Tibial artery (tissue), 4 donors: ENCODE measurements around the gene SACM1L.
A peak's percentile ranks its signal among the peaks of the same experiment; 100 is the strongest.

Experiments used
- DNase-seq, 2 donors: peaks; one replicate each; pipeline ENCODE4 v3.0.0-alpha.2; 2019
- H3K27ac ChIP-seq, 2 donors: fragments of 200-600 bp; sonication (generic) in 1 of 2; 1 replicate in 1 of 2; 2 replicates in 1 of 2; pipeline ENCODE4 v1.5.1; 2018 to 2019; ENCODE audit warnings: mild to moderate bottlenecking in 1 of 2
- H3K27me3 ChIP-seq, 2 donors: fragments of 200-600 bp; sonication (generic) in 1 of 2; one replicate each; pipeline versions ENCODE4 v1.5.1 to v1.6.0; 2016 to 2019
- H3K36me3 ChIP-seq, 3 donors: fragments of 200-600 bp; sonication (generic) in 2 of 3; one replicate each; pipeline ENCODE4 v1.5.1; 2016 to 2019; ENCODE audit warnings: mild to moderate bottlenecking in 2 of 3
- H3K4me1 ChIP-seq, 4 donors: fragments of 200-600 bp; sonication (generic) in 2 of 4; 1 replicate in 3 of 4; 2 replicates in 1 of 4; pipeline ENCODE4 v1.5.1; 2016 to 2019
- H3K4me3 ChIP-seq, 2 donors: fragments of 200-600 bp; sonication (generic) in 1 of 2; 1 replicate in 1 of 2; 2 replicates in 1 of 2; pipeline ENCODE4 v1.5.1; 2018 to 2019; ENCODE audit warnings: mild to moderate bottlenecking in 2 of 2
- H3K9me3 ChIP-seq, 3 donors: fragments of 200-600 bp; sonication (generic) in 1 of 3; one replicate each; pipeline ENCODE4 v1.5.1; 2016 to 2019
- intact Hi-C: fragments of 100-400 bp; cut with DNase I; formaldehyde crosslinking; loops from one replicate; pipeline ENCODE4 v1.15.0; 2023; ENCODE audit warnings: low total_unique reads
- TF ChIP-seq, protein P1 (sequence below), 2 experiments: fragments of 200-600 bp in 1 of 2; fragments of 450-650 bp in 1 of 2; IDR thresholded peaks; one replicate each; pipeline ENCODE4 v1.5.1; 2017 to 2019; ENCODE audit warnings: antibody characterized with exemption in 2 of 2, mild to moderate bottlenecking in 1 of 2, moderate library complexity in 1 of 2

The SACM1L gene, protein sequence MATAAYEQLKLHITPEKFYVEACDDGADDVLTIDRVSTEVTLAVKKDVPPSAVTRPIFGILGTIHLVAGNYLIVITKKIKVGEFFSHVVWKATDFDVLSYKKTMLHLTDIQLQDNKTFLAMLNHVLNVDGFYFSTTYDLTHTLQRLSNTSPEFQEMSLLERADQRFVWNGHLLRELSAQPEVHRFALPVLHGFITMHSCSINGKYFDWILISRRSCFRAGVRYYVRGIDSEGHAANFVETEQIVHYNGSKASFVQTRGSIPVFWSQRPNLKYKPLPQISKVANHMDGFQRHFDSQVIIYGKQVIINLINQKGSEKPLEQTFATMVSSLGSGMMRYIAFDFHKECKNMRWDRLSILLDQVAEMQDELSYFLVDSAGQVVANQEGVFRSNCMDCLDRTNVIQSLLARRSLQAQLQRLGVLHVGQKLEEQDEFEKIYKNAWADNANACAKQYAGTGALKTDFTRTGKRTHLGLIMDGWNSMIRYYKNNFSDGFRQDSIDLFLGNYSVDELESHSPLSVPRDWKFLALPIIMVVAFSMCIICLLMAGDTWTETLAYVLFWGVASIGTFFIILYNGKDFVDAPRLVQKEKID

DNA sequence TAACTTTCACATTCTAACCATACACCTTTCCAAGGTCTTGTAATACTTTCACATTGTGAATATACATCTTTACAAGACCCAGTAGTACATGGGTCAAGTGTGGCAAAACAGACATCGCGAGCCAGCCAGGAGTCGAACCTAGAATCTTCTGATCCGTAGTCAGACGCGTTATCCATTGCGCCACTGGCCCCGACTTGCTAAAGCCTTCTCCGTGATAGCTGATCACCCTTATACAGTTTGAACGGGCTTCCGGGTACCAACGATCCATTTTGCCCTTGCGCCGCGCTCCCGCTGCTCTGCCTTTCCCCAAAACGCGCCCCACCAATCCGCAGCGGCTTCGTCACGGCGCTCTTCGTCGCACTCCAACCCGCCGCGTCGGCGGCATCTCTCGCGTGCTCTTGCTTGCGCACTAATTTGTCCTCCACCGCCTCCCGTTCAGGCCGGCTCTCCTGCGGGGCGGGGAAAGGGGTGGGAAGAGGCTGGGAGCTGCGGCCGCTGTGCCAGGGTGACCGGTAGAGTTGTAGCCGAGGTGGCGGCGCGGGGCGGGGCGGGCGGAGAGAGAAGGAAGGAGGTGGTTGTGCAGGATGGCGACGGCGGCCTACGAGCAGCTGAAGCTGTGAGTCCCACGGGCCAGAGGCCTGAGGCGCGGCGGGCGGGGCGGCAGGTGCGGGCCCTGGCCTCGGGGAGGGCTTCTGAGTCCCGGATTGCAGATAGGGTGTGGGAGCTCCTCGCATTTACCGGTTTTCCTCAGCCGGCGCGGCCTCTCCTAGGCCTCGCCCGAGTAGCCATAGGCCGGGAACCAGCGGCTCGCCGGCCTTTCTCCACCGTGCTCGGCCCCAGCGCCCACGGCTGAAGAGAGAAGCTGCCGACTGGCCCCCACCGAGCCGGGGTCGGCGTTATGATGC, at the start of gene SACM1L:
SACM1L (plus strand) TSS at position 515 of the 905 bp plus-strand sequence; CDS start at position 585, 70 bp downstream.
- TF ChIP-seq, protein P1, sequence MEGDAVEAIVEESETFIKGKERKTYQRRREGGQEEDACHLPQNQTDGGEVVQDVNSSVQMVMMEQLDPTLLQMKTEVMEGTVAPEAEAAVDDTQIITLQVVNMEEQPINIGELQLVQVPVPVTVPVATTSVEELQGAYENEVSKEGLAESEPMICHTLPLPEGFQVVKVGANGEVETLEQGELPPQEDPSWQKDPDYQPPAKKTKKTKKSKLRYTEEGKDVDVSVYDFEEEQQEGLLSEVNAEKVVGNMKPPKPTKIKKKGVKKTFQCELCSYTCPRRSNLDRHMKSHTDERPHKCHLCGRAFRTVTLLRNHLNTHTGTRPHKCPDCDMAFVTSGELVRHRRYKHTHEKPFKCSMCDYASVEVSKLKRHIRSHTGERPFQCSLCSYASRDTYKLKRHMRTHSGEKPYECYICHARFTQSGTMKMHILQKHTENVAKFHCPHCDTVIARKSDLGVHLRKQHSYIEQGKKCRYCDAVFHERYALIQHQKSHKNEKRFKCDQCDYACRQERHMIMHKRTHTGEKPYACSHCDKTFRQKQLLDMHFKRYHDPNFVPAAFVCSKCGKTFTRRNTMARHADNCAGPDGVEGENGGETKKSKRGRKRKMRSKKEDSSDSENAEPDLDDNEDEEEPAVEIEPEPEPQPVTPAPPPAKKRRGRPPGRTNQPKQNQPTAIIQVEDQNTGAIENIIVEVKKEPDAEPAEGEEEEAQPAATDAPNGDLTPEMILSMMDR (IDR thresholded peaks at IDR 0.05) = no peak
- H3K4me1 ChIP-seq = peaks cover 0 to 47% (median 23%) of the 10 kb centered on the region in 4 donors
- H3K27ac ChIP-seq = peak within 1 kb of the TSS; percentile 86 to 95
- peaks cover 0 to 4% (median 0%) of the 10 kb centered on the region in 3 donors for H3K36me3 ChIP-seq
- peak within 1 kb of the TSS; percentile 81 to 93 for H3K4me3 ChIP-seq
- intact Hi-C loops = no loop called here
- no peaks in the 10 kb centered on the region for H3K27me3 ChIP-seq
- DNase-seq = peak; percentile 98 to 99
- H3K9me3 ChIP-seq = no peaks in the 10 kb centered on the region

DNA sequence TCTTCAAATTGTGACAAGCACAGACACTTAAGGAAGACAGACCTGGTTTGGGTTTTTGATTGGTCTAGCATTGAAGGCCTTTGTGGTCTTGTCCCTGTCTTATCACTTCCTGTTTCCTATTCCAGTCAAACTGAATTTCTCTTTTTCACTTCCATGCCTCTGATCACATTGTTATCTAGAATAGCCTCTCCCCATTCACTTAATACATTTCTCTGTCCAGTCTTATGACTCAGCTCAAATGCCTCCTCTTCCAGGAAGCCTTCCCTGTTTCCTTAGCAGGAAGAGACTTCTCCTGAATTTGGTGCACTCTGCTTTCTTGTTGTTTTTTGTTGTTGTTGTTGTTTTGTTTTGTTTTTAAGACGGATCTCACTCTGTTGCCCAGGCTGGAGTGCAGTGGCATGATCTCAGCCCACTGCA, 49.1 kb upstream of the SACM1L start:
- H3K4me1 ChIP-seq = peaks cover 0 to 69% (median 30%) of the 10 kb centered on the region in 4 donors
- no peak for DNase-seq
- no peak overlapping the region for H3K27ac ChIP-seq
- intact Hi-C loops = no loop called here
- TF ChIP-seq, protein P1 (IDR thresholded peaks at IDR 0.05) = no peak
- H3K9me3 ChIP-seq = no peaks in the 10 kb centered on the region
- no peaks in the 10 kb centered on the region for H3K27me3 ChIP-seq
- peaks cover 10 to 17% (median 16%) of the 10 kb centered on the region in 3 donors for H3K36me3 ChIP-seq
- no peak overlapping the region for H3K4me3 ChIP-seq

DNA sequence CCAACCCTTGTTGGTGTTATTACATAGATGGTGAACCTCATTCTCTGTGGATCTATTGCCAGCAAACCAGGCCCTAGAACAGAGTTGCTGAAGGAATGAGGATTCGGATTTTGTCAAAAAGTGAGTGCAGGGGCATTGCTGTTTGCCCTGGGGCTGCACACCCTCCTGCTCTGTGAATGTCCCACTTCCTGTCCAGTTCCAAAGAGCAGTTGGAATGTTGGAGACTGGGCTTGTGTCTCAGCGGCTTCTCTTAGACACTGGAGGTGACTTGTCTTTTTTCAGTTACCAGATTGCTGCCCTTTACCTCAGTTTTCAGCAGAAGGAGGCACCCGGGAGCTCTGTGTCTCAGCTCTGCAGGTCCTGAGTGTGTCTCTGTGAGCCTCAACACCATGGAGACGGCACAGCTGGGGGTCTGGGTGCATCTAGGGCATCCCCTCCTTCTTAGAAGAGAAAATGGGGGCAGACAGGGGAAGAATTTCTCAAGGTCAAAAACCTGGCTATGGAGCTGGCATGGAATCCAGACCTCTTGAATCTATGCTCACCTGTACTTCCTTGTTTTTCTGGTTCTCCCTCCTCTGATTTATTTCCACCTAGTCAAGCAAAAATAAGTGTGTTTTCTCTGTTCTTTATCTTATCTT, 48.4 kb upstream of the SACM1L start:
- Histone ChIP-seq H3K36me3 (peaks cover 10 to 17% (median 16%) of the 10 kb centered on the region in 3 donors), H3K27me3 (no peaks in the 10 kb centered on the region), H3K4me3 (no peak overlapping the region), H3K9me3 (no peaks in the 10 kb centered on the region), H3K27ac (no peak overlapping the region), H3K4me1 (peaks cover 0 to 69% (median 36%) of the 10 kb centered on the region in 4 donors)
- TF ChIP-seq, protein P1 (IDR thresholded peaks at IDR 0.05) = no peak
- DNase-seq = no peak
- intact Hi-C loops = no loop called here

DNA sequence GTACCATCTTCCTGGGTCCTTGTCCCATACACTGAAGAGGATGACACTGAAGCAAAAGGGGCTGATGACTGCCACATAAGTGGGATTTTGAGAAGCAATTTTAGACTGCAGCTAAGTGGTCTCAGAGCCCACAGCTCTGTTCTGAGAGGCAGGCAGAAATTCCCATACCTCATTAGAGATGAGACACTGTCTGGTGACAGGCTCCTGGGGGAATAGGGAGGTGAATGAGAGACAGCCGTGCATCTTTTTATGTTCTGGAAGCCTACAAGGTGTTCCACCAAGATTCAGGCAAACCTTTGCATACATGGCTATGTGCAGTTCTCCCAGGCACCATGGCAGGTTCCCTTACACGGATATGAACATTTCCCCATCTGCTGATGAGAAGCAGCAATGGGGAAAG, 47.4 kb upstream of the SACM1L start:
- H3K27ac ChIP-seq = peak overlapping the region; percentile 9 to 73
- DNase-seq = no peak
- H3K4me3 ChIP-seq = no peak overlapping the region
- H3K27me3 ChIP-seq = no peaks in the 10 kb centered on the region
- TF ChIP-seq, protein P1 (IDR thresholded peaks at IDR 0.05) = no peak
- H3K9me3 ChIP-seq = no peaks in the 10 kb centered on the region
- intact Hi-C loops = no loop called here
- H3K4me1 ChIP-seq = peaks cover 0 to 76% (median 45%) of the 10 kb centered on the region in 4 donors
- peaks cover 6 to 10% (median 9%) of the 10 kb centered on the region in 3 donors for H3K36me3 ChIP-seq

DNA sequence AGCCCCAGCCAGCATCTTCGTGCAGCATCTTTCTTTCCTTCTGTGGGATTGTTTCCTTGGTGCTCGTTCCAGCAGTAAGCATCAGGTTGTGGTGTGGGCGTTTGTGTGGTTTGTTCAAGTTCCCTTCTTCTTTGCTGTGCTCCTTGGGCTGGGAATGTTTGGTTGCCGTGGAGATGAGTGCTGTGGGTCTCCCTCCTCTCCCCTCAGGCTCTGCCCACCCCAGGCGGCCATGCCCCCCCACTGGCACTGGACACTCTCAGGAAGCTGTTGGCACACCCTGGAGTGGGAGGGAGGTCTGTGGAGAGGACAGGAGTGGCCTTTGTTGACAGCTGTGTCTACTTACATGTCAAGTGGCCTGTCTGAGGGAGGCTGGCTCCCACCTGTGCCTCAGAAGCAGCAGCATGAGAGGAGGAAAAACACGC, 46.5 kb upstream of the SACM1L start:
- intact Hi-C loops = no loop called here
- DNase-seq = no peak
- Histone ChIP-seq H3K27me3 (no peaks in the 10 kb centered on the region), H3K27ac (peak overlapping the region; percentile 73 to 80), H3K9me3 (no peaks in the 10 kb centered on the region), H3K4me3 (no peak overlapping the region), H3K36me3 (peaks cover 0 to under 1% (median under 1%) of the 10 kb centered on the region in 3 donors), H3K4me1 (peaks cover 0 to 85% (median 53%) of the 10 kb centered on the region in 4 donors)
- TF ChIP-seq, protein P1 (IDR thresholded peaks at IDR 0.05) = no peak
